Dermis microvascular lymphatic vessel endothelial cell (primary cell): ENCODE measurements around the gene HOXC4. TPM values are rescaled to one million over a fixed set of nuclear protein-coding genes. Genes with fewer than 3 reads are reported as not detected.

Source experiments
- DNase-seq, 2 donors: peaks; one replicate each; pipeline versions ENCODE4 v3.0.0 to v3.0.0-alpha.2; 2010; ENCODE audit warnings: low read depth in 2 of 2
- total RNA-seq: library from RNA; depleted of rRNA; stranded (reverse); fragments of >200 nt; gene quantifications from 2 replicates; pipeline ENCODE4 v1.2.1, GENCODE V29; 2014

The HOXC4 gene
- total RNA-seq = not detected in 2 replicates

- no peak for DNase-seq
Measured at GRCh38 chr12:54053751-54054741, at the start of gene HOXC4. HOXC4 (plus strand) TSS chr12:54053835; CDS start chr12:54053923, 88 bp downstream.

DNA sequence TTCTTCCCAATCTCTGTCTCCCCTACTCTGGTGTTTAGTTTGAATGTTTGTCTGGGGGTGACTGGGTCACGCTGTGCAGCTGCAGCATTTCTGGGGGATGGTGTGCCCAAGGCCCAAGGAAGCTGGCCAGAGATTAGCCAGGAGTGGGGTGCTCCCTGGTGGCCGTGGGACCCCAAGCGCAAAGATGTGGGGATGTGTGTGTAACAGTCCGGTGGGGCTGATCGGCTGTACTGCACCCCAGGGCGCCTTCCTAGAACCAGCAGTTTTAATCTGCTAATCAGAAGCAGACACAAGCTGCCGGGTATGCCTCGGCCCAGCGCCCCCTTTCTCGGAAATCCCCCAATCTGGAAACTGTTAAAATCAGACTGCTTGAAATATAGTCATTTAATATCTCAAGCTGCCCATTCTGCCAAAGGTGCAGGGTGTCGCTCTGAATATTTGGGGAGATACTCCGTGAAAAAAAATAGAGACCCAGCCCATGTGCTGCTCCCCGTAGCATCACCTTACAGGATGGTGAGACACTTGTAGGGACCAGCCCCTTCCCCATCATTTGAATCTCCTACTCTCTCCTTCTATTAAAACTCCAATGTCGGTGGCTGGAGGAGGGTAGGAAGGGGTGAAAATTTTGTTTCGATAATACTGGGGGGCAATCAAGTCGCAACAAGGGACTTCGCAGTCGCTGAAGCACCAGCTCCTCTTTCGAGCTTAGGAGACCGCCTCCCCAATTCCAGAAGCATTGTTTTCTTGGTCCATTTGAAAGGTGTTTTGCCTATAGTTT lies 49.4 kb upstream of the HOXC4 start:
- DNase-seq = no peak

DNA sequence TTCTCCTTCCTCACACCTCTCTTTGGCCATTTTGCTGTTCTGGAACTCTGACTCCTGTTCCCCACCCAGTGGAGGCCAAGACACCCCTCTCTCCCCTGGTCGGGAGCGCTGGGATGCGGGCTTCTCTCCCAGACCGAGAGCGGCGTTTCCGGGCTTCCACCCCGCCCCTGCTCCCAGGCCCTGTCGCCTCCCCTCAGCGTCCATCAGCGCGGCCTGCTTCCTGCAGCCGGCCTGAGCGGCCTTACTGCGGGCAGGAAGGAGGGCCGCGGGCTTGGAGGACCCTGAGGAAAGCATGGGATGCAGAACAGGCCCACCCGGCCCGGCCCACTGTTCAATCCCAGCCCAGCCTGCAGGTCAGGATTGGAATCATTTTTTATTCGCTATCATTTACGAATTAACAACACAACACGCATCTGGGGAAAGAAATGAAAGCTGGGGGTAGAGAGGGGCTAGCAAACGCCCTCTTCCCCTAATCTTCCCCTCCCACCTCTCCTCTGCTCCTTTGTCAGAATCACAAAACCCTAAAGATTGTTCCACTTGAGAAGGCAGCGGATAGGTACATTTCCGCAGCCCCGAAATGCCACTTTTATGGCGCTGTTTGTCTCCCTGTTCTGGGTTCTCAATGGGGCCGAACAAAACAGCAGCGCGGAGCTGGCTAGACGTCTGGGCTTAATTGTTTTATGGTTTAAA lies 48.6 kb upstream of the HOXC4 start:
- DNase-seq = no peak

- DNase-seq = no peak
Measured at GRCh38 chr12:54005531-54005852, 48.1 kb upstream of the HOXC4 start.

GRCh38 chr12:54005853-54006558 lies 47.6 kb upstream of the HOXC4 start:
- DNase-seq = peak; percentile 43 to 75

DNA sequence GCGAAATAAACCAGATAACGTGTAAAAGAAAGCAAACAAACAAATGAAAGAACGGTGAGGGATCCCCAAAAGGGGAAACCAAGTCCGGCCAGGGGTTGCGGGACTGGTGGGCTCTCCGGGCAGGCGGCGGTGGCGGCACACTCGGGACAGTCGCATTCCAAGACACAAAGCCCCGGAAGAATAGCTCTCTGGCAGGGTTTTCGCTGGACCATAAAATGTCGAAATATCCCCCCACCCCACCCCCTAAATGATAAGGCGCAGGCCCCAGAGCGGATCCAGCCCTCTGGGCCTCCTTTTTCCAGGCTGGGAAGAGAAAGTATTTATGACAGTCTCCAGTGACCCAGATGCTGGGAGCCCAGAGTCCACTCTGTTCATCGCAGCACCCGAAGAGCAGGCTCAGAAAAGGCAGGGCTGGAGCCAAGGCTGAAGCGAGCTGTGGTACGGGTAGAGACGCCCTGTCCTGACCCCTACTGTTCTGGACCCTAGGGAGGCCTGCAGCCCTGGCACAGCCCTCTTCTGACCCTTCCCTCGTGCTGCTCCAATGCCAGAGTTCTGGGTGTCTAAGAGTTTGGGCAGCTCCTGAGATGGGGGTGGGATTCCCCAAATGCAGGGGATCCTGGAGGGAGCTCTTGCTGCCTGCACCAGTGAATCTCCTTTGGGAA lies 46.9 kb upstream of the HOXC4 start:
- DNase-seq = no peak

- DNase-seq = no peak
Measured at GRCh38 chr12:54007538-54008259, 45.9 kb upstream of the HOXC4 start.

DNA sequence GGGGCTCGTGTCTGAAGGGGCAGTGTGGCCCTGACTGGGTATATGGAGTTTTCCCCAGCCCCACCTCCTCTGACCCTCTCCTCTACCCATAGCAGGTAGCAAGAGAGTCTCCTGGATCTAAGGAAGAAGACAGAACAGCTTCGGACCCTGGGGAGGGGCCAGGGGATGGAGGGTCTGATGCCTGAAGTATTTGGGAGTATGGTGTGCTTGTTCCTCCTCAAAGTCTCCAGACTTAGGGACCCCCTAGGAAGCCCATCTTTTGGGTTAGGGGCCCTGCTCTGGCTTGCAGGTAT lies 45.4 kb upstream of the HOXC4 start:
- DNase-seq = no peak

DNA sequence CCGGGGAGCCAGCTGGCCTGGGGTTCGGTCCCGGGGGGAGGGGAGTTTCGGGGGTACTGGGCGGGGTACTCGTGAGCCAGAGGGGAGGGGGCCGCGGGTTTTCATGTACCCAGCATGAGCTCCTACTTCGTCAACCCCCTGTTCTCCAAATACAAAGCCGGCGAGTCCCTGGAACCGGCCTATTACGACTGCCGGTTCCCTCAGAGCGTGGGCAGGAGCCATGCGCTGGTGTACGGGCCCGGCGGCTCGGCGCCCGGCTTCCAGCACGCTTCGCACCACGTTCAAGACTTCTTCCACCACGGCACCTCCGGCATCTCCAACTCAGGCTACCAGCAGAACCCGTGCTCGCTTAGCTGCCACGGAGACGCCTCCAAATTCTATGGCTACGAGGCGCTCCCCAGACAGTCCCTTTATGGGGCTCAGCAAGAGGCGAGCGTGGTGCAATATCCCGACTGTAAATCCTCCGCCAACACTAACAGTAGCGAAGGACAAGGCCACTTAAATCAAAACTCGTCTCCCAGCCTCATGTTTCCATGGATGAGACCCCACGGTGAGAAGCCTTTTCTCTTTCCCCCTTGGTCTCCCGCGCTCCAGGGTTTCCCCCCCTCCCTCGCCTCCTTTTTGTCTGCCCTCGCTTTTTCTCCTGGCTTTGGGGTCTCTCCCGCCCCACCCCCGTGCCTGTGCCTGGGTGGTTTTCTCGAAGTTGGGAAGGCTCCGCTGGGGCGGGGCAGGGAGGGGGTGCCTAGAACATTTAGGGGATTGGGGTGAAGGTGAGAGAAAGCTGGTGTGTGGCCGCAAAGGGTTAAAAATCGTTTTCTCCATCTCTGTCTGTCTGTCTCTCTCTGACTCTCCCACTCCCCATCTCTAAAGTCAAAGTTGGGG lies 44.2 kb upstream of the HOXC4 start:
- DNase-seq = no peak

DNA sequence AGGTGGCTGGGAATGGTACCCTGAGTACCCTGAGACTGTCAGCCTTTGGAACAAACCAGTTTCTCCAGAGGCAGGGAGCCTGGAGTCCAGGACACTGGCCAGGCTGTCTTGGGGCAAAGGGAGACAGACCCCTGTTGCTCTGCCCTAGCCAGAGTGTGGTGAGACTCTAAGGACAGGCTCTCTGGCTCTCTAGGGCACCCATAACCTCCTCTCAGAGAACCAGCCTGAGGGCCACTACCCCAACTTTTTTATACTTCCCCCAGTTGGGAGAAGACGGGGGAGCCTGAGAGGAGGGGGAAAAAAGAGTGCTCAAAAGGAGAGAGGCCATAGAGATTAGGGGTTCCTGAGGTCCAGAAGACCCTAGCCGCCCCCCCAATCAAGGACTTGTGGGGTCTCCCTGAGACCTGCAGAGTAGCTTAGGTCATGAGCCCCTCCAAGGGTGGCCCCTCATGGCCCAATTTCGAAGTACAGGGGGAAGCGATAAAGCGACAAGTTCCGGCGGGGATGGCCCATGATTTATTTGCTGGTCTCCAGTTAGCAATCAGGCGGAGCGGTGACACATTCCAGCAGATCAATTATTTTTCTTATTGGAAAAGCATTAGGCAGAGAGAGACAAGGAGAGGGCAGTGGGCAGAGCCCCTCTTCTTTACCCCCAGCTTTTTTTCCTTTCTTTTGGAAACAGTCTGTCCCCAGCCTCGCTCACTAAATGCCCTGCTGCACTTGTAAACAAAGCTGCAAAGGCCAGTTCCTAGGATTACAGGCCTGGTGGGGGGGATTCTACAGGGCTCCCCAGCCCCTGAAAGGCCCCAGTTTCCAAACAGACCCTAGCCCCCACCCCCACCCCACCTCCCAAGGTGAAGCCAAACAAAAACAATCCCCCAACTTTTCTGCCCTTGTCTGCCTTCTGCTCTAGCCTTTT lies 43.3 kb upstream of the HOXC4 start:
- DNase-seq = no peak

DNA sequence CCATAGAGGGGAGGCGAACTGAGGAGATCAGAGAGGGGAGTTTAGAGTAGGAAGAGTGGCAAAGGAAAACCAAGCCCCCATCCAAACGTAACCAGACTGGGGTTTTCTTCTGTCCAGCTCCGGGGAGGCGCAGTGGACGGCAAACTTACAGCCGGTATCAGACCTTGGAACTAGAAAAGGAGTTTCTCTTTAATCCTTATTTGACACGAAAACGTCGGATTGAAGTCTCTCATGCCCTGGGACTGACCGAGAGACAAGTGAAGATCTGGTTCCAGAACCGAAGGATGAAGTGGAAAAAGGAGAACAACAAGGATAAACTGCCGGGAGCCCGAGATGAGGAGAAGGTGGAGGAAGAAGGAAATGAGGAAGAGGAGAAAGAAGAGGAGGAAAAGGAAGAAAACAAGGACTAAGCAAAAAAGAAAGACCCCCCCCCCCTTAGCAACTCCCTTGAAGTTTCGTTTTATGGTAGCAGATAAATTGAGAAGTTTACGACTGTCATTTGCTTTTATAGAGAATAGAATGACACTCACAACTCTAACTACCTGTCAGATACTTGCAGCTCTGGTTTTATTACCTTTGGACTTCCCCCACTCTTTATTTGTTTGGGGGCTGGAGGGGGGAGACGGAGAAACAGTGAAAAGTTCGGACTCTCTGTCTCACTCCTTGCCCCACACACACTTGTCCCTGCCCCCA lies 42.5 kb upstream of the HOXC4 start:
- DNase-seq = no peak

GRCh38 chr12:54011665-54012532 lies 41.7 kb upstream of the HOXC4 start:
- DNase-seq = no peak

DNA sequence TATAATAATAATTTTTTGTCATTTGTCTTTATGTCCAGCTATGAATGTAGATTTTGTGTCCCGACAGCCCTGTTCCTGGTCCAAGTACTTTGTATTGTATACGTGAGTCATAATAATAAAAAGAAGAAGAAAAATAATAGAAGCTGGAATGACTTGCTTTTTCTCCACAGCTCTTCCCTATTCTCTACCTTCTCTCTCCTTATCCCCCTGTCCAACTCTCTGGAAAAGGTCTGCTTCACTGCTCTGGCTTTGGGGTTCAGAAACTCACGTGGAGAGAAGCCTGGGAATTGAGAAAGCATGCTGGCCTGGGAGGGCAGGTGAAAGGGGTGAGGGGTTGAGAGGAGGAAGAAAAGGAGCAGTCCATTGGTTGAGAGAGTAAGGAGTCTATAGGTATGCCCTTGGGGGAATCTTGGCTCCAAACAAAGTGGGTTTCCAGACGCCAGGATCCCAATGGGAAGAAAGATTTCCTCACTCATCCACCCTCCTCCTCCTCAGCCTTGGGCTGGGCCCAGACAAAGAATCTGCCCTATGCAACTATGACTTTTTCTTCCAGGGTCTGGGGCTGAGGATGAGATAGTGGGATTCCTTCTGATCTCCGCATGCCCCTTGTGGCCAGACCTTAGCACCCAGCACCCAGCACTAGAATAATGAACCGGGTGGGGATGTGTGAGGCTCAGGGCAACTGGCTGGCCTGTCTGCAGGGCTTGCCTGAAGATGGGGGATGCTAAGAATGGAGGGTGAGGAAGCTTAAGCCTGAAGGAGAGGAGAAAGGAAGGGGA lies 40.8 kb upstream of the HOXC4 start:
- DNase-seq = no peak

- no peak for DNase-seq
Measured at GRCh38 chr12:54014377-54015017, 39.1 kb upstream of the HOXC4 start.
